Activated T-helper 1 cell treated with Interleukin-2 at 50 U/mL for 16 hours (primary cell): ENCODE data around the gene TBL1XR1.

Experiments used
- DNase-seq: peaks from one replicate; pipeline ENCODE4 v3.0.0-alpha.2; 2020; ENCODE audit warnings: low read depth

The TBL1XR1 gene

GRCh38 chr3:177197041-177197726, at the start of gene TBL1XR1:
Gene TBL1XR1 (minus strand): TSS chr3:177197482. CDS start chr3:177064977, 132,505 bp downstream.
- DNase-seq = peak; percentile 82

- DNase-seq = no peak
These were observed 48.0 kb upstream of the TBL1XR1 start for GRCh38 chr3:177245250-177245649.

DNA sequence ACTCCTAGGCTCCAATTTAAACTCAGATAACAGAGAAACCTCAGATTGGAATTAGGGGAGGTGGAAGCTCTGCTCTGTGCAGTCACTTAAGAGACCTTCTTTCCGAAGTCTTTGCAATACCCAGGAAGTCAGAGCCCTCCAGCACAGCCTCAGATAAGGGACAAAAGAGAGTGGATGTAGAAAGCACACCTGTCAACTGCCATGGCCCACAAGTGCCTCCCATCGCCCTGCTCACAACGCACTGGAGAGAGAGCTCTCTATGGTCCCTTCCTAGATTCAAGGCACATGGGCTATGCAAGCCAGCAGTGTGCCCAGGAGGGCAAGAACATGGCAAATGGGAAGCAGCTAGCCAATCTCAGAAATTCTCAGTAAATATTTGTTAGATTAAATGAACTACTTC, 47.3 kb upstream of the TBL1XR1 start:
- DNase-seq = no peak

GRCh38 chr3:177238686-177239216, 41.5 kb upstream of the TBL1XR1 start:
- no peak for DNase-seq

DNA sequence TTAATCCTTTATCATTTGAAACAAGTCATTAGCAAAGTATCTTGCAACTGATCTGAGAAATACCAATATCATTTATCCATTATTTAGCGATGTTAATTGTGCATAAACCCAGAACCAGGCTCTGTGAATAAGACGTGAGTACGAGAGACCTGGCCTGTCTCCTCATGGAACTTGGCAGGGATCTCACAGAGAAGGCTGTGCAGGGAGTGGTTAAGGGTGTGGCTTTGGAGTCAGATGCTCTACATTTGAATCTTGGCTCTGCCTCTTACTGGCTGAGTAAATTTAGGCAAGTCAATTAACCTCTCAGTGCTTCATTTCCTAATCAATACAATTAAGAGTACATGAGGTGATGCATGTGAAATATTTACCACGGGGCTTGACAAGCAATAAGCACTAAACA, 39.9 kb upstream of the TBL1XR1 start:
- DNase-seq = no peak

GRCh38 chr3:177236704-177237103, 39.4 kb upstream of the TBL1XR1 start:
- no peak for DNase-seq

GRCh38 chr3:177234121-177234520, 36.8 kb upstream of the TBL1XR1 start:
- DNase-seq = no peak

DNA sequence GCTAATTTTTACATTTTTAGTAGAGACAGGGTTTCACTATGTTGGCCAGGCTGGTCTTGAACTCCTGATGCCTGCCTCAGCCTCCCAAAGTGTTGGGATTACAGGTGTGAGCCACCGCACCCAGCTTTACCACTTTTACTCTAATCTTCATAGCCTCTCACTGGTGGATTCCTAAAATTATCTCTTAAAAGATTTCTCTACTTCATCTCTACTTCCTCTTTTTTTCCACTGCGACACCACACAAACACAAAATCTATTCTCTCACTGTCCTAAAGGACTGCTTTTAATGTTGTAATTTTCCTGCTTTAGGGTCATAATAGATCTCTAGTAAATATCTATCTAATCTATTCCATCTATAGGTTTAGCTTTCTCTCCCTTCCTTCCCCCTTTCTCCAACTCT, 34.0 kb upstream of the TBL1XR1 start:
- no peak for DNase-seq

DNA sequence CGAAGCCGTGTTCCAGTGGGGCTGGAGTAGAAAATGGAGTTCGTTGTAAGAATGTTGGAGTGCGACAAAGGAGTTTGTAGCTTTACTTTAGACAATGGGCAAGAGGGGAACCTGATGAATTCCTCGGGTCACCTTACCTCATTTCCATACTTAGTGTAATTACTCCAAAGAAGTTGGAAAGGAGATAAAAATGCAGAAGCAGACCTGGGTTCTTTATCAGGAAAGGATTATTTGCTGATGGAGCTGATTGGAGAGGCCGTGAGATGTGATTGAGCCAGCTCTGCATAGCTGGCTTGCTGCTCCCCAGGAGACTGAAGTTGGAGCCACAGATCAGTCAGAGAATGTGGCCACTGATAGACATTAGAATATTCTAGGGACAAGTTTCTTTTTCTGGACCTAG, 33.4 kb upstream of the TBL1XR1 start:
- no peak for DNase-seq

- no peak for DNase-seq
These were observed 32.5 kb upstream of the TBL1XR1 start for GRCh38 chr3:177229791-177230190.

DNA sequence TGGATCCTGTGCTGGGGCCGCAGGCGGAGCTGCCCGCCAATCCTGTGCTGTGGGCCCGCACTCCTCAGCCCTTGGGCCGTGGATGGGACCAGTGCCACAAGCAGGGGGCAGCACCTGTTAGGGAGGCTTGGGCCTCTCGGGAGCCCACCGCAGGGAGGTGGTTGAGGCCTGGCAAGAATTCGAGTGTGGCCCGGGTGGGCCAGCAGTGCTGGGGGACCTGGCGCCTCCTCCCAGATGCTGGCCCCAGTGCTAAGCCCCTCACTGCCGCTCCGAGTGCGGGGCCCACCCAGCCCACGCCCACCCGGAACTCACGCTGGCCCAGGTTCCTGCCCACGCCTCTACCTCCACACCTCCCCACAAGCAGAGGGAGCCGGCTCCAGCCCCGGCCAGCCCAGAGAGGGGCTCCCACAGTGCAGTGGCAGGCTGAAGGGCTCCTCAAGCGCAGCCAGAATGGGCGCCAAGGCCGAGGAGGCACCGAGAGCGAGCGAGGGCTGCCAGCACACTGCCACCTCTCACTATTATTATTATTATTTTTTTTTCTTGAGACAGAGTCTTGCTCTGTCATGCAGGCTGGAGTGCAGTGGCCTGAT, 31.4 kb upstream of the TBL1XR1 start:
- no peak for DNase-seq

DNA sequence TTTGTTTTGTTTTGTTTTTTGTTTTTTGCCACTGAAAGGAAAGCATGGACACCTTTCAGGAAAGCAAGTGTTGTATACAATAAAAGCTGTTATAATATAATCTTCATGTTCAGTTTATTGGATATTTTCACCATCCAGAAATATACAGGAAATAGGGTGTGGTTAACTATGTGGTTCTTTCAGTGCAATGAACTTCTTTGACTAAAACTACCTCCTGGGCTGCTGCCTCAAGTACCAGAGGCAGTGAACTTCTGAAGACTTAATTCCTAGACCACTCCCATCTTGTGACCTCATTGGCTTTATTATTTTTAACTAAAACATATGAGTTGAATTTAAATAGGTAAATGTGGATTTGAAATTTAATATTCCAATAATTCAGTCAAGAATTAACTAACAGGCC, 27.1 kb upstream of the TBL1XR1 start:
- no peak for DNase-seq

- DNase-seq = no peak
These were observed 24.5 kb upstream of the TBL1XR1 start for GRCh38 chr3:177221744-177222143.

- no peak for DNase-seq
These were observed 23.1 kb upstream of the TBL1XR1 start for GRCh38 chr3:177220136-177220974.

- no peak for DNase-seq
These were observed 16.7 kb upstream of the TBL1XR1 start for GRCh38 chr3:177213801-177214535.

DNA sequence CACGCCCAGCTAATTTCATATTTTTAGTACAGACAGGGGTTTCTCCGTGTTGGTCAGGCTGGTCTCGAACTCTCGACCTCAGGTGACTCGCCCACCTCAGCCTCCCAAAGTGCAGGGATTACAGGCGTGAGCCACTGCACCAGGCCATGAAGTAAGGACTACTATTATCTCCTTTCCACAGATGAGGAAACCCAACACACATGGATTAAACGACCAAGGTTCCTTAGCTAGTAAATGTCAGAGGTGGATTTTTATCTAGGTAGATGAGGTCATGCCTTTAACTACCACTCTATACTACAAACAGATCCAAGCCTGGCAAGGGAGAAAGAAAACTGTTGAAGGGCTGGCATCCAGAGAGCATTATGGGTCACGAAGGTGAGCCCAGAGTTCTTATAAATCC, 15.5 kb upstream of the TBL1XR1 start:
- no peak for DNase-seq

- DNase-seq = no peak
These were observed 15.0 kb upstream of the TBL1XR1 start for GRCh38 chr3:177212278-177212610.

- DNase-seq = no peak
These were observed 14.4 kb upstream of the TBL1XR1 start for GRCh38 chr3:177211503-177212277.

DNA sequence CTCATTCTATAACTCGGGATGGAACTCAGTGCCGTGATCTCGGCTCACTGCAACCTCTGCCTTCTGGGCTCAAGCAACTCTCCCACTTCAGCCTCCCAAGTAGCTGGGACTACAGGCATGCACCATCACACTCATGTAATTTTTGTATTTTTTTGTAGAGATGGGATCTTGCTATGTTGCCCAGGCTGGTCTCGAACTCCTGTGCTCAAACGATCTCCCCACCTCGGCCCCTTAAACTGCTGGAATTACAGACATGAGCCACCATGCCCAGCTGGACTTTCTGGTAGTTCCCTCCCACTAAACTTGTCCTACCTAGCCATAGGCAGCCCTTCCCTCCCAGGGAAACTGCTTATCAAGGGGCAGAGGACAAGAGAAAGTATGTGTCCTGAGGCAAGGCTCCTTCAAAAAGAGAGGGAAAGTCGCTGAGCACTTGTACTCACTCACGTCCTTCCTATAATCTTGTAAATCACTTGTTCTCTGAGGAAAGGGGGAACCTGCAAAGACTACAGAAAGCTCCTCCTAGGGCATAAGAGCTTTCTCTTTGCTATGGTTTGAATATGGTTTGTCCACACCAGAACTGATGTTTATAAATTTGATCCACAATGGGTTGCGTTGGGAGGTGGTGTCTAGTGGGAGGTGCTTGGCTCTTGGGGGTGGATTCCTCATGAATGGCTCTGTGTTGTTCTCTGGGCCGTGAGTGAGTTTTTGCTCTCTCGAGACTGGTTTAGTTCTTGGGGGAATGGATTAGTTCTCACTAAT, 13.6 kb upstream of the TBL1XR1 start:
- no peak for DNase-seq

GRCh38 chr3:177209509-177209908, 12.2 kb upstream of the TBL1XR1 start:
- DNase-seq = no peak

GRCh38 chr3:177208781-177209180, 11.5 kb upstream of the TBL1XR1 start:
- no peak for DNase-seq
